OCI-LY1 (cell line): Measurements from ENCODE around the gene TMEM184B.

Experiments used
- H2AFZ ChIP-seq: fragments of 200-600 bp; sonication (generic), shearing (Covaris generic); 2 replicates; pipeline ENCODE4 v1.6.0; 2014; ENCODE audit warnings: antibody characterized with exemption, mild to moderate bottlenecking, low read length
- H3F3A ChIP-seq: fragments of 200-600 bp; sonication (generic), shearing (Covaris generic); 2 replicates; pipeline ENCODE4 v1.6.0; 2014; ENCODE audit warnings: mild to moderate bottlenecking, antibody characterized with exemption, low read length, moderate library complexity; ENCODE audit not compliant: insufficient read depth
- H3K27ac ChIP-seq: fragments of 200-600 bp; sonication (generic); 2 replicates; pipeline ENCODE4 v1.5.1; 2014; ENCODE audit warnings: low read length, mixed run types, mild to moderate bottlenecking, low read depth; ENCODE audit not compliant: poor library complexity, severe bottlenecking
- H3K27me3 ChIP-seq: fragments of 200-600 bp; sonication (generic); 2 replicates; pipeline ENCODE4 v1.6.0; 2014; ENCODE audit warnings: antibody characterized with exemption, mild to moderate bottlenecking, low read length, moderate library complexity; ENCODE audit not compliant: insufficient read depth
- H3K36me3 ChIP-seq: fragments of 200-600 bp; sonication (generic); 2 replicates; pipeline ENCODE4 v1.6.1; 2014; ENCODE audit warnings: mild to moderate bottlenecking, antibody characterized with exemption, low read length, moderate library complexity, mixed read lengths; ENCODE audit not compliant: insufficient read depth
- H3K4me1 ChIP-seq: fragments of 200-600 bp; sonication (generic); 2 replicates; pipeline ENCODE4 v1.5.1; 2014; ENCODE audit warnings: mild to moderate bottlenecking, low read length, moderate library complexity; ENCODE audit not compliant: insufficient read depth, severe bottlenecking
- H3K4me2 ChIP-seq: fragments of 200-600 bp; sonication (generic), shearing (Covaris generic); 2 replicates; pipeline ENCODE4 v1.6.1; 2014; ENCODE audit warnings: low read length
- H3K4me3 ChIP-seq: fragments of 200-600 bp; sonication (generic); 2 replicates; pipeline ENCODE4 v1.5.1; 2014; ENCODE audit warnings: low read length, low read depth, mild to moderate bottlenecking, mixed read lengths; ENCODE audit not compliant: poor library complexity, severe bottlenecking
- H3K79me2 ChIP-seq: fragments of 200-600 bp; shearing (Covaris generic); 2 replicates; pipeline ENCODE4 v1.6.1; 2016; ENCODE audit warnings: mixed run types, low read length, mixed read lengths; ENCODE audit not compliant: insufficient read depth
- H3K9ac ChIP-seq: fragments of 200-600 bp; sonication (generic), shearing (Covaris generic); 2 replicates; pipeline ENCODE4 v1.6.1; 2014; ENCODE audit warnings: mild to moderate bottlenecking, low read length, mixed read lengths
- H3K9me2 ChIP-seq: fragments of 200-600 bp; sonication (generic), shearing (Covaris generic); 2 replicates; pipeline ENCODE4 v1.6.1; 2014; ENCODE audit warnings: low read depth, mild to moderate bottlenecking, low read length, mixed read lengths
- H3K9me3 ChIP-seq: fragments of 200-600 bp; shearing (Covaris generic); 2 replicates; pipeline ENCODE4 v1.6.1; 2014; ENCODE audit warnings: low read length, mixed read lengths
- H4K20me1 ChIP-seq: fragments of 200-600 bp; sonication (generic), shearing (Covaris generic); 2 replicates; pipeline ENCODE4 v1.6.0; 2016; ENCODE audit warnings: mild to moderate bottlenecking, low read length; ENCODE audit not compliant: insufficient read depth
- CTCF ChIP-seq: fragments of 200-600 bp; sonication (generic), shearing (Covaris generic); IDR thresholded peaks from 2 replicates; pipeline ENCODE4 v1.5.1; 2017; ENCODE audit warnings: mild to moderate bottlenecking, antibody characterized with exemption, low read length, moderate library complexity, mixed read lengths
- EZH2 ChIP-seq: fragments of 200-600 bp; sonication (generic), shearing (Covaris generic); IDR thresholded peaks from 2 replicates; pipeline ENCODE4 v1.8.0; 2017; ENCODE audit warnings: borderline replicate concordance, mixed run types, mild to moderate bottlenecking, antibody characterized with exemption, low read length, moderate library complexity, mixed read lengths

The TMEM184B gene

GRCh38 chr22:38313384-38313955 lies 40.7 kb upstream of the TMEM184B start:
- TF ChIP-seq EZH2 (no peak), CTCF (no peak)
- Histone ChIP-seq H3F3A (no peaks in the 10 kb centered on the region), H3K27ac (no peak overlapping the region), H3K4me2 (no peak overlapping the region), H3K4me3 (no peak overlapping the region), H2AFZ (no peak overlapping the region), H3K9ac (no peak overlapping the region), H3K27me3 (peaks cover 7% of the 10 kb centered on the region; the same call in 1 of the 2 replicates), H3K9me3 (no peaks in the 10 kb centered on the region), H3K36me3 (no peaks in the 10 kb centered on the region), H3K9me2 (no peaks in the 10 kb centered on the region), H3K79me2 (no peaks in the 10 kb centered on the region), H3K4me1 (peaks cover 35% of the 10 kb centered on the region), H4K20me1 (no peaks in the 10 kb centered on the region)

DNA sequence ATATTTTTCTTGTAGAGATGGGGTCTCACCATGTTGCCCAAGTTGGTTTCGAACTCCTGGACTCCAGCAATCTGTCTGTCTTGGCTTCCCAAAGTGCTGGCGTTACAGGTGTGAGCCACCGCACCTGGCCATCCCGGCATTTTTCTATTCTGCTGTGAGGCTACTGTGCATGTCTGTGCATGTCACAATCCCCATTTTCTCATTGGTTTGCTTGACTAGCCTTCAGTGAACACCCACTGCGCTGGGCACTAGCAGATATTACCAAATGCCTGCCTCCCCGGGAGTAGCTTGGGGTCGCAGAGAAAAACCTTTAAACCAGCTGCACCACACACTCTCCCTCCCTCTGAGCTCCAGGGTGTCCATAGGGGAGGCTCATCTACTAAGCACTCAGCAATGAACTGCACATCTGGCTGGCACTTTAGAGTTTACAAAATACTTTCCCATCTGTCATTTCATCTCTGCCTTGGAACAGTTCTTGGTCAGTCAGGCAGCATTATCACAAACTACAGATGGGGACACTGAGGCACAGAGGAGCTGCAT lies 39.5 kb upstream of the TMEM184B start:
- no peak overlapping the region for H3K4me3 ChIP-seq
- H3K27me3 ChIP-seq, result peaks cover 5% of the 10 kb centered on the region; the same call in 1 of the 2 replicates
- no peaks in the 10 kb centered on the region for H3K9me2 ChIP-seq
- no peak overlapping the region for H3K9ac ChIP-seq
- H3K79me2 ChIP-seq, result no peaks in the 10 kb centered on the region
- no peaks in the 10 kb centered on the region for H4K20me1 ChIP-seq
- peaks cover 25% of the 10 kb centered on the region for H3K4me1 ChIP-seq
- TF ChIP-seq EZH2, result no peak
- TF ChIP-seq CTCF, result no peak
- no peak overlapping the region for H3K4me2 ChIP-seq
- H2AFZ ChIP-seq, result no peak overlapping the region
- no peak overlapping the region for H3K27ac ChIP-seq
- H3K36me3 ChIP-seq, result no peaks in the 10 kb centered on the region
- H3K9me3 ChIP-seq, result no peaks in the 10 kb centered on the region
- no peaks in the 10 kb centered on the region for H3F3A ChIP-seq

- Histone ChIP-seq H3K27ac (no peak overlapping the region), H3K4me3 (no peak overlapping the region), H3K4me2 (no peak overlapping the region), H3F3A (no peaks in the 10 kb centered on the region), H2AFZ (no peak overlapping the region), H3K27me3 (peaks cover 5% of the 10 kb centered on the region; the same call in 1 of the 2 replicates), H4K20me1 (no peaks in the 10 kb centered on the region), H3K36me3 (no peaks in the 10 kb centered on the region), H3K9ac (no peak overlapping the region), H3K79me2 (no peaks in the 10 kb centered on the region), H3K9me2 (no peaks in the 10 kb centered on the region), H3K4me1 (peaks cover 21% of the 10 kb centered on the region), H3K9me3 (no peaks in the 10 kb centered on the region)
- TF ChIP-seq EZH2, result no peak
- TF ChIP-seq CTCF, result no peak
Observed at GRCh38 chr22:38311323-38311620, 38.5 kb upstream of the TMEM184B start.
